Right lobe of liver (tissue), 6 donors: ENCODE results near the gene SLC24A5. TPM values are rescaled to one million over a fixed set of nuclear protein-coding genes. Genes with fewer than 3 reads are reported as not detected.

Experiments
- ATAC-seq, 4 donors: fragments of 200-7000 bp; cut with Tn5 transposase; one replicate each; pipeline ENCODE4 v1.9.1; 2020; ENCODE audit warnings: mild to moderate bottlenecking in 4 of 4, moderate library complexity in 4 of 4
- DNase-seq, 3 donors: peaks; one replicate each; pipeline ENCODE4 v3.0.0-alpha.2; 2020
- H3K27ac ChIP-seq, 3 donors: fragments of 200-600 bp; one replicate each; pipeline ENCODE4 v1.8.0; 2022
- H3K27me3 ChIP-seq, 2 donors: fragments of 200-600 bp; one replicate each; pipeline ENCODE4 v1.8.0; 2022
- H3K36me3 ChIP-seq, 4 donors: fragments of 200-600 bp; sonication (generic) in 1 of 4; one replicate each; pipeline versions ENCODE4 v1.5.1 to v1.8.0; 2017 to 2022; ENCODE audit warnings: control low read depth in 1 of 4
- H3K4me1 ChIP-seq, 4 donors: fragments of 200-600 bp; sonication (generic) in 1 of 4; one replicate each; pipeline versions ENCODE4 v1.5.1 to v1.8.0; 2017 to 2022; ENCODE audit warnings: control low read depth in 1 of 4
- H3K4me3 ChIP-seq, 3 donors: fragments of 200-600 bp; one replicate each; pipeline ENCODE4 v1.8.0; 2022
- H3K9me3 ChIP-seq, 4 donors: fragments of 200-600 bp; sonication (generic) in 1 of 4; one replicate each; pipeline versions ENCODE4 v1.5.1 to v1.8.0; 2017 to 2022; ENCODE audit warnings: control low read depth in 1 of 4
- POLR2A ChIP-seq: fragments of 450-650 bp; IDR thresholded peaks from one replicate; pipeline ENCODE4 v1.6.1; 2017; ENCODE audit warnings: antibody characterized with exemption, mild to moderate bottlenecking
- WGBS: methylation state at CpG from one replicate; pipeline ENCODE4 v1.1.6; 2018; ENCODE audit warnings: low coverage, low lambda C conversion rate; ENCODE audit not compliant: insufficient coverage; ENCODE audit errors: missing lambda C conversion rate; 5-methylcytosine and 5-hydroxymethylcytosine counted together
- intact Hi-C, 2 donors: fragments of 100-400 bp; cut with DNase I; formaldehyde crosslinking; loops; one replicate each; pipeline versions ENCODE4 v1.11.2 to v1.14.1; 2022
- total RNA-seq, 6 experiments: library from RNA; depleted of rRNA in 2 of 6; stranded (reverse); fragments of >200 nt in 2 of 6; fragmentation: NEBNext Ultra II Directional in 3 of 6; extraction: Animal tissue kit (Norgen Biotek cat#: 25700) in 3 of 6; gene quantifications; one replicate each; pipeline versions ENCODE4 v1.1.0 to v1.2.4, GENCODE V29; 2016 to 2023
- TF ChIP-seq, protein P1 (sequence below), 4 donors: fragments of 200-600 bp in 3 of 4; fragments of 450-650 bp in 1 of 4; IDR thresholded peaks; one replicate each; pipeline versions ENCODE4 v1.5.1 to v1.8.0; 2016 to 2022; ENCODE audit warnings: antibody characterized with exemption in 4 of 4, mild to moderate bottlenecking in 2 of 4
- donor health status: DM: no; HTN: yes; CAD: no.
- donor health status: DM: no; HTN: no; CAD: no.
- donor health status: DM: no; HTN: no; CAD: no.
- donor health status: DM: no; HTN: yes; CAD: no.
- donor health status: DM: no; HTN: yes; CAD: no.

SLC24A5 gene
- total RNA-seq, 6 experiments from 2014 or later = not detected

DNA sequence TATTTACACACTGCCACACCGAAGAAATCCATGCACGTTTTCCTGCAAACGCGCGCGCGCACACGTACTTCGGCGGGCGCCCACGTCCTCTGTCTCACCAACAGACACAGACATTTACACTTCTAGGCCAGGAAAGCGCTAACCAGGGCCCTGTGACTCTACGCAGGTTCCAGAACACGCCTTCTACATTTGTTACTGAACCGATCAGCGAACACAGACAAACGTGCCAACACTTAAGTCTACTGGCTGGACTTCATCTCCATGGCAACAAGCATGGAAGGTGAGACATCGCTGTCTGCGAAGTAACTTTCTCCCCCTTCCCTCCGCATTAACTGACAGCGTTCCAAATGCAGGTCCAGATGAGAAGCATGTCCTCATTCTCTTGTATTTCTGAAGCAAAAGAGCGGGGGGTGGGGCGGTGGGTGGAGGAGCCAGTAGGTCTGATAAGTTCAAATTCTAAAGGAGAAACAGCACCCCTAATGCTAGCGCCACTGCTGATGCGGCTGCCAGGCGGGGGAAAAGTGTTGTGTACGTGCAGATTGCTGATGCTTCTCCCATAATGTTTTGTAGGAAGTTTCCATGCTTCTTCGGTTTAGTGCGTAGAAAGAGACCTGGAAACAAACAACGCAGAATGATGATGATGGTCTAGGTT, 70.9 kb downstream of the SLC24A5 start, which contains the start of gene CTXN2:
CTXN2 (plus strand) TSS at position 92 of the 652 bp plus-strand sequence. CDS start 9,636 bp downstream, outside the sequence.
- no peak within 1 kb of the TSS for H3K4me3 ChIP-seq
- no peak for TF ChIP-seq POLR2A
- TF ChIP-seq, protein P1, sequence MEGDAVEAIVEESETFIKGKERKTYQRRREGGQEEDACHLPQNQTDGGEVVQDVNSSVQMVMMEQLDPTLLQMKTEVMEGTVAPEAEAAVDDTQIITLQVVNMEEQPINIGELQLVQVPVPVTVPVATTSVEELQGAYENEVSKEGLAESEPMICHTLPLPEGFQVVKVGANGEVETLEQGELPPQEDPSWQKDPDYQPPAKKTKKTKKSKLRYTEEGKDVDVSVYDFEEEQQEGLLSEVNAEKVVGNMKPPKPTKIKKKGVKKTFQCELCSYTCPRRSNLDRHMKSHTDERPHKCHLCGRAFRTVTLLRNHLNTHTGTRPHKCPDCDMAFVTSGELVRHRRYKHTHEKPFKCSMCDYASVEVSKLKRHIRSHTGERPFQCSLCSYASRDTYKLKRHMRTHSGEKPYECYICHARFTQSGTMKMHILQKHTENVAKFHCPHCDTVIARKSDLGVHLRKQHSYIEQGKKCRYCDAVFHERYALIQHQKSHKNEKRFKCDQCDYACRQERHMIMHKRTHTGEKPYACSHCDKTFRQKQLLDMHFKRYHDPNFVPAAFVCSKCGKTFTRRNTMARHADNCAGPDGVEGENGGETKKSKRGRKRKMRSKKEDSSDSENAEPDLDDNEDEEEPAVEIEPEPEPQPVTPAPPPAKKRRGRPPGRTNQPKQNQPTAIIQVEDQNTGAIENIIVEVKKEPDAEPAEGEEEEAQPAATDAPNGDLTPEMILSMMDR (IDR thresholded peaks at IDR 0.05) = no peak
- H3K36me3 ChIP-seq = no peaks in the 10 kb centered on the region
- ATAC-seq (no peak), DNase-seq (no peak)
- WGBS = 13% methylated on average over 26 of the region's 31 CpGs
- no peaks in the 10 kb centered on the region for H3K4me1 ChIP-seq
- H3K27ac ChIP-seq = no peak within 1 kb of the TSS
- intact Hi-C loops = no loop called here
- H3K9me3 ChIP-seq = no peaks in the 10 kb centered on the region
- no peaks in the 10 kb centered on the region for H3K27me3 ChIP-seq

Other genes starting within 250 kb of the SLC24A5 start
- under 1 TPM; 0.07 to 0.35 (median 0.31) TPM for gene MYEF2, start 57.3 kb downstream of the SLC24A5 start, total RNA-seq
- gene CTXN2, start 70.7 kb downstream of the SLC24A5 start, total RNA-seq = not detected
- gene SLC12A1, start 85.3 kb downstream of the SLC24A5 start, total RNA-seq = 1 to 10 TPM in 2 of 6 experiments, not detected in 4; 1.2 to 2.1 TPM
- gene DUT, start 210.4 kb downstream of the SLC24A5 start, total RNA-seq = 10 to 100 TPM; 20.6 to 39.6 (median 34.2) TPM